ENCODE results near the gene C1orf122.

DNA sequence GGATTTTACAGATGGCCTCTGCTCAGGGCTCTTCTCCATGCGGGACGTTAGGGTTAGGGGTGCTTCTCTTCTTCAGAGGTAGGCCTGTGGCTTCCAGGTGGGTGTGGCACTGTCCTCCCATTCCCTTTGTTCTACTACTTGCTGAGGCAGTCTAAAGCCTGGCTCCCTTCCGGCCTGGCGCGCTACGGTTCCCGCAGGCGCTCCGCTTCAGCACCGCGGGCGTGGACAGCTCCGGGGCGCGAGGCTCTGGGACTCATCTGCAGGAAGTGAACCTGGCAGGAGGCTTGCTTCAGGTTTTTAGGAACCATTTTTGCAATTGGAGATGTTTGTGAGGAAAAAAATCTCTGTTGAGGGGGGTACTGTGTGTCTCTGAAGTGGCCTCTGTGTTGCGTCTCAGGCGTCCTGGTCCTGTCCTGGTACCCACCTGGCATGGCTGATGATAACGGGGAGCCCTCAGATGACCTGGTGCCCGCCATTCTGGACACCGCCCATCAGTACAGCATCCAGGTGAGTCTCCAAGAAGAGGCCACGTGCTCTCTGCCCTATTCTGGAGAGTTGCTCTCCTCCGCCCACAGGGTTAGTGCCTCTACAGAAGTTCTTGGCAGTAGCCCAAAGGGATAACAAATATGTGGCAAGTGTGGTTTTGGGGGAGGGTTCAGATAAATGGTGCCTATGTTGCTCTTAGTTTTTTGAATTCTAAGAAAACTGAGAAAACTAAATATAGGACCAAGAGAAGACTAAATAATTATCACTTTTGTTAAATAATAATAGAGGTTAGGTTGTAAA lies 12.1 kb upstream of the C1orf122 start:
- no peak for TF ChIP-seq POLR2A (IDR thresholded peaks at IDR 0.05)
- TF ChIP-seq, protein P1, sequence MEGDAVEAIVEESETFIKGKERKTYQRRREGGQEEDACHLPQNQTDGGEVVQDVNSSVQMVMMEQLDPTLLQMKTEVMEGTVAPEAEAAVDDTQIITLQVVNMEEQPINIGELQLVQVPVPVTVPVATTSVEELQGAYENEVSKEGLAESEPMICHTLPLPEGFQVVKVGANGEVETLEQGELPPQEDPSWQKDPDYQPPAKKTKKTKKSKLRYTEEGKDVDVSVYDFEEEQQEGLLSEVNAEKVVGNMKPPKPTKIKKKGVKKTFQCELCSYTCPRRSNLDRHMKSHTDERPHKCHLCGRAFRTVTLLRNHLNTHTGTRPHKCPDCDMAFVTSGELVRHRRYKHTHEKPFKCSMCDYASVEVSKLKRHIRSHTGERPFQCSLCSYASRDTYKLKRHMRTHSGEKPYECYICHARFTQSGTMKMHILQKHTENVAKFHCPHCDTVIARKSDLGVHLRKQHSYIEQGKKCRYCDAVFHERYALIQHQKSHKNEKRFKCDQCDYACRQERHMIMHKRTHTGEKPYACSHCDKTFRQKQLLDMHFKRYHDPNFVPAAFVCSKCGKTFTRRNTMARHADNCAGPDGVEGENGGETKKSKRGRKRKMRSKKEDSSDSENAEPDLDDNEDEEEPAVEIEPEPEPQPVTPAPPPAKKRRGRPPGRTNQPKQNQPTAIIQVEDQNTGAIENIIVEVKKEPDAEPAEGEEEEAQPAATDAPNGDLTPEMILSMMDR (IDR thresholded peaks at IDR 0.05), result no peak

Measured in lower leg skin (tissue), 3 donors.